Parietal lobe (tissue), 1 donor: ENCODE measurements around the gene GPNMB. TPM values are rescaled to one million over a fixed set of nuclear protein-coding genes. Genes with fewer than 3 reads are reported as not detected.

Experiments
- total RNA-seq: library from RNA; depleted of rRNA; stranded (reverse); fragments of >200 nt; gene quantifications from one replicate; pipeline ENCODE4 v1.2.3, GENCODE V29; 2014

Gene GPNMB
- 2.2 TPM for total RNA-seq

GRCh38 chr7:23246555-23246954 lies at the start of gene GPNMB:
Gene GPNMB, plus strand, starts transcription at chr7:23246775. Its CDS starts 83 bp downstream, at chr7:23246858.

GRCh38 chr7:23298885-23299769 lies 52.6 kb downstream of the GPNMB start, which contains the start of gene MALSU1:
Gene MALSU1, plus strand, starts transcription at chr7:23299339. Its CDS starts 14 bp downstream, at chr7:23299353.

Other genes starting within 250 kb of the GPNMB start
- gene HYCC1, start 232.6 kb upstream of the GPNMB start, total RNA-seq = 115 TPM
- gene KLHL7, start 141.0 kb upstream of the GPNMB start, total RNA-seq = 108 TPM
- gene NUP42, start 64.7 kb upstream of the GPNMB start, total RNA-seq = 72.9 TPM
- gene MALSU1, start 52.6 kb downstream of the GPNMB start, total RNA-seq = 38.2 TPM
- gene IGF2BP3, start 223.7 kb downstream of the GPNMB start, total RNA-seq = 61.0 TPM